ENCODE results near the gene FBXO46. TPM values are rescaled to one million over a fixed set of nuclear protein-coding genes. Genes with fewer than 3 reads are reported as not detected.
A peak's percentile ranks its signal among the peaks of the same experiment; 100 is the strongest.
"Not testable (repeated sequence)": the region's sequence is repeated elsewhere in the genome, so short reads cannot be mapped to it uniquely, and the experiment has no call there.

The FBXO46 gene
- total RNA-seq, 2 donors from 2014 or later: 21.8 to 26.7 TPM

GRCh38 chr19:45693106-45693788, 37.4 kb downstream of the FBXO46 start:
- peak; percentile 81 for DNase-seq (ENCODE audit: low spot score)
- under 1% methylated on average over 21 of the region's 22 CpGs for WGBS
- Histone ChIP-seq H3K27me3 (replicated peaks; ENCODE audit: insufficient read depth) (no peaks in the 10 kb centered on the region), H3K9me3 (no peaks in the 10 kb centered on the region), H3K4me3 (peak overlapping the region; percentile 71 to 75), H3K4me1 (replicated peaks) (peaks cover 3% of the 10 kb centered on the region), H3K36me3 (peaks cover 0 to 3% of the 10 kb centered on the region in 2 donors), H3K27ac (peak overlapping the region; percentile 93 to 96)
- peak; percentile 49 for TF ChIP-seq POLR2AphosphoS5 (IDR thresholded peaks at IDR 0.05)
- TF ChIP-seq POLR2A (IDR thresholded peaks at IDR 0.05): no peak
- peak; percentile 82 to 90 (median 86) for TF ChIP-seq CTCF (IDR thresholded peaks at IDR 0.05)
- intact Hi-C loops (cut with DNase I): loop anchor here (2.0 to 5.0 kb wide), 2 partner anchors 24 to 74 kb away; partner anchors contain the start of gene SIX5

GRCh38 chr19:45692187-45693105, 38.2 kb downstream of the FBXO46 start, which contains the start of gene QPCTL:
TSS of gene QPCTL (plus strand) at chr19:45692666. CDS start at chr19:45692704, 38 bp downstream.
- intact Hi-C loops (cut with DNase I): loop anchor here (2.0 to 5.0 kb wide), 2 partner anchors 24 to 75 kb away; partner anchors contain the start of gene SIX5
- H3K27ac ChIP-seq: peak within 1 kb of the TSS; percentile 93 to 96
- TF ChIP-seq POLR2AphosphoS5 (IDR thresholded peaks at IDR 0.05): peak; percentile 98
- peak; percentile 75 for TF ChIP-seq POLR2A (IDR thresholded peaks at IDR 0.05)
- TF ChIP-seq CTCF (IDR thresholded peaks at IDR 0.05): peak in 1 of 4 experiments; percentile 15

GRCh38 chr19:45691516-45692186, 39.0 kb downstream of the FBXO46 start, which contains the start of gene SNRPD2:
TSS of gene SNRPD2 (minus strand) at chr19:45691953. CDS start at chr19:45691888, 65 bp downstream.
- peak within 1 kb of the TSS; percentile 93 to 96 for H3K27ac ChIP-seq
- TF ChIP-seq CTCF (IDR thresholded peaks at IDR 0.05): peak in 2 of 4 experiments; percentile 6 to 21
- peak; percentile 80 for TF ChIP-seq POLR2A (IDR thresholded peaks at IDR 0.05)
- peak; percentile 85 for TF ChIP-seq POLR2AphosphoS5 (IDR thresholded peaks at IDR 0.05)
- peak; percentile 91 for DNase-seq (ENCODE audit: low spot score)
- intact Hi-C loops (cut with DNase I): loop anchor here (2.0 to 5.0 kb wide), 2 partner anchors 25 to 76 kb away; partner anchors contain the start of gene SIX5
- peaks cover 0 to 15% of the 10 kb centered on the region in 2 donors for H3K36me3 ChIP-seq
- H3K4me1 ChIP-seq (replicated peaks): peaks cover 3% of the 10 kb centered on the region
- no peaks in the 10 kb centered on the region for H3K9me3 ChIP-seq
- H3K4me3 ChIP-seq: peak within 1 kb of the TSS; percentile 71 to 75
- no peaks in the 10 kb centered on the region for H3K27me3 ChIP-seq (replicated peaks; ENCODE audit: insufficient read depth)
- under 1% methylated on average over 36 of the region's 36 CpGs for WGBS

More at GRCh38 chr19:45692187-45693105, 38.2 kb downstream of the FBXO46 start, which contains the start of gene QPCTL:
- H3K9me3 ChIP-seq: no peaks in the 10 kb centered on the region
- no peaks in the 10 kb centered on the region for H3K27me3 ChIP-seq (replicated peaks; ENCODE audit: insufficient read depth)
- peaks cover 3% of the 10 kb centered on the region for H3K4me1 ChIP-seq (replicated peaks)
- H3K4me3 ChIP-seq: peak within 1 kb of the TSS; percentile 71 to 75
- H3K36me3 ChIP-seq: peaks cover 0 to 11% of the 10 kb centered on the region in 2 donors
- WGBS: 2% methylated on average over 67 of the region's 70 CpGs
- DNase-seq (ENCODE audit: low spot score): peak; percentile 99

GRCh38 chr19:45687599-45687998, 43.1 kb downstream of the FBXO46 start:
- Histone ChIP-seq H3K4me1 (replicated peaks) (peaks cover 3% of the 10 kb centered on the region), H3K27me3 (replicated peaks; ENCODE audit: insufficient read depth) (no peaks in the 10 kb centered on the region), H3K9me3 (no peaks in the 10 kb centered on the region), H3K27ac (no peak overlapping the region), H3K4me3 (no peak overlapping the region), H3K36me3 (peaks cover 0 to 15% of the 10 kb centered on the region in 2 donors)
- DNase-seq (ENCODE audit: low spot score): no peak
- intact Hi-C loops (cut with DNase I): no loop called here
- TF ChIP-seq POLR2AphosphoS5 (IDR thresholded peaks at IDR 0.05): no peak
- 85% methylated on average over 9 of the region's 9 CpGs for WGBS

- intact Hi-C loops (cut with DNase I); H3K9me3 ChIP-seq; H3K4me1 ChIP-seq (replicated peaks); DNase-seq (ENCODE audit: low spot score); H3K27ac ChIP-seq; H3K4me3 ChIP-seq; H3K27me3 ChIP-seq (replicated peaks; ENCODE audit: insufficient read depth): not testable (repeated sequence)
- 85% methylated on average over 11 of the region's 11 CpGs for WGBS
- peaks cover 0 to 15% of the 10 kb centered on the region in 2 donors for H3K36me3 ChIP-seq
Observed at GRCh38 chr19:45685045-45685444, 45.7 kb downstream of the FBXO46 start.
